HepG2 (cell line): ENCODE measurements around the gene SCAF11. TPM values are rescaled to one million over a fixed set of nuclear protein-coding genes. Genes with fewer than 3 reads are reported as not detected.
A peak's percentile ranks its signal among the peaks of the same experiment; 100 is the strongest.

Experiments
- BORCS8-MEF2B ChIP-seq: sonication (generic); formaldehyde crosslinking; IDR thresholded peaks from 2 replicates; pipeline ENCODE4 v1.8.0; 2022; ENCODE audit warnings: mild to moderate bottlenecking, missing genetic modification reagents
- CCAR2 ChIP-seq: fragments of 200-400 bp; formaldehyde crosslinking; optimal IDR thresholded peaks from 2 replicates; pipeline ENCODE3; 2018; ENCODE audit warnings: low read depth, mild to moderate bottlenecking, low read length, moderate library complexity
- CHCHD3 ChIP-seq: sonication (generic); formaldehyde crosslinking; IDR thresholded peaks from 2 replicates; pipeline ENCODE4 v1.8.0; 2022; ENCODE audit warnings: mild to moderate bottlenecking, missing genetic modification reagents, moderate library complexity
- CREBL2 ChIP-seq: sonication (generic); formaldehyde crosslinking; IDR thresholded peaks from 2 replicates; pipeline ENCODE4 v1.8.1; 2023; ENCODE audit warnings: missing genetic modification reagents, mild to moderate bottlenecking, borderline replicate concordance
- DBP ChIP-seq: sonication (generic); formaldehyde crosslinking; IDR thresholded peaks from 2 replicates; pipeline ENCODE4 v1.4.0; 2020; ENCODE audit warnings: missing genetic modification reagents; ENCODE audit errors: not compliant biosample characterization
- FOXC1 ChIP-seq: sonication (generic); formaldehyde crosslinking; IDR thresholded peaks from 2 replicates; pipeline ENCODE4 v1.8.0; 2022; ENCODE audit warnings: mild to moderate bottlenecking, missing genetic modification reagents, borderline replicate concordance
- HBP1 ChIP-seq: IDR thresholded peaks from 2 replicates; pipeline ENCODE4 v1.6.1; 2016; ENCODE audit warnings: low read depth, control low read depth
- HMG20A ChIP-seq: IDR thresholded peaks from 2 replicates; pipeline ENCODE4 v1.6.1; 2016; ENCODE audit warnings: borderline replicate concordance
- IKZF4 ChIP-seq: sonication (generic); formaldehyde crosslinking; IDR thresholded peaks from 2 replicates; pipeline ENCODE4 v1.5.1; 2020; ENCODE audit warnings: borderline replicate concordance, mild to moderate bottlenecking, low read depth, missing genetic modification reagents; ENCODE audit errors: not compliant biosample characterization
- MAF1 ChIP-seq: sonication (generic); formaldehyde crosslinking; IDR thresholded peaks from 2 replicates; pipeline ENCODE4 v1.5.0; 2020; ENCODE audit warnings: missing genetic modification reagents, borderline replicate concordance
- MAX ChIP-seq: IDR thresholded peaks from 2 replicates; pipeline ENCODE4 v1.6.1; 2012; ENCODE audit warnings: inconsistent platforms
- MBD4 ChIP-seq: IDR thresholded peaks from 2 replicates; pipeline ENCODE4 v1.6.1; 2012; ENCODE audit warnings: low read length, inconsistent platforms, borderline replicate concordance
- RBM39 ChIP-seq: fragments of 200-400 bp; formaldehyde crosslinking; IDR thresholded peaks from one replicate; pipeline ENCODE4 v1.6.1; 2018; ENCODE audit warnings: antibody characterized with exemption, mild to moderate bottlenecking, low read depth, low read length; ENCODE audit not compliant: poor library complexity, severe bottlenecking
- SALL2 ChIP-seq: sonication (generic); formaldehyde crosslinking; IDR thresholded peaks from 2 replicates; pipeline ENCODE4 v1.8.1; 2023; ENCODE audit warnings: mild to moderate bottlenecking, missing genetic modification reagents, inconsistent platforms
- SMARCC2 ChIP-seq: fragments of 450-650 bp; IDR thresholded peaks from 2 replicates; pipeline ENCODE4 v1.6.1; 2017; ENCODE audit warnings: antibody characterized with exemption, mild to moderate bottlenecking
- TAF1 ChIP-seq: sonication (generic); formaldehyde crosslinking; IDR thresholded peaks from 2 replicates; pipeline ENCODE4 v1.4.0; 2020; ENCODE audit warnings: missing genetic modification reagents
- ZFP36L1 ChIP-seq: sonication (generic); formaldehyde crosslinking; IDR thresholded peaks from 2 replicates; pipeline ENCODE4 v1.8.0; 2022; ENCODE audit warnings: mild to moderate bottlenecking, missing genetic modification reagents, moderate library complexity
- ZMAT5 ChIP-seq: sonication (generic); formaldehyde crosslinking; IDR thresholded peaks from 2 replicates; pipeline ENCODE4 v1.5.0; 2020; ENCODE audit warnings: mild to moderate bottlenecking, low read depth, missing genetic modification reagents, borderline replicate concordance
- ZNF276 ChIP-seq: sonication (generic); formaldehyde crosslinking; IDR thresholded peaks from 2 replicates; pipeline ENCODE4 v1.4.0; 2020; ENCODE audit warnings: mild to moderate bottlenecking, low read depth, missing genetic modification reagents
- ZSCAN30 ChIP-seq: sonication (generic); formaldehyde crosslinking; IDR thresholded peaks from 2 replicates; pipeline ENCODE4 v1.5.0; 2020; ENCODE audit warnings: mild to moderate bottlenecking, missing genetic modification reagents
- polyA plus RNA-seq, 8 experiments: library from polyadenylated mRNA; depleted of rRNA in 3 of 8; stranded (reverse) in 7 of 8; unstranded in 1 of 8; fragments of >200 nt; fragmentation: Illumina TruSeq in 4 of 8; extraction: Trizol in 4 of 8; gene quantifications; 2 replicates each; pipeline versions ENCODE4 v1.2.1 to v1.2.3, GENCODE V29; 2011 to 2016; ENCODE audit warnings: low read depth in 4 of 8, missing spikeins in 1 of 8, mixed read lengths in 1 of 8; ENCODE audit not compliant: insufficient read depth in 1 of 8
- total RNA-seq, 5 experiments: library from RNA; depleted of rRNA; stranded (reverse); fragments of >200 nt; fragmentation: Illumina TruSeq; extraction: Trizol; gene quantifications; 2 replicates each; pipeline ENCODE4 v1.2.3, GENCODE V29; 2016; ENCODE audit warnings: low read depth in 1 of 5

SCAF11 gene
- total and polyA plus RNA-seq, 2 of the 13 experiments (the other 11 are each of a cell fraction or from before 2014, with no cell fraction given), result 26.9 to 38.3 TPM

GRCh38 chr12:45989721-45990467 is 480 bp downstream of the SCAF11 start (continued):
- TF ChIP-seq ZSCAN30 (no peak), ZNF276 (0 out of 2 replicates have a peak, but pooled peaks have one; percentile 50), ZFP36L1 (CRISPR knock-in tag) (0 out of 2 replicates have a peak, but pooled peaks have one; percentile 24), IKZF4 (CRISPR knock-in tag) (no peak), HBP1 (CRISPR knock-in tag) (peak; percentile 45; the same call in 1 of the 2 replicates), TAF1 (CRISPR knock-in tag) (peak; percentile 19; the same call in 1 of the 2 replicates), CHCHD3 (CRISPR knock-in tag) (no peak), CREBL2 (CRISPR knock-in tag) (peak; percentile 54; the same call in 1 of the 2 replicates), CCAR2 (no peak), MAX (peak; percentile 69), RBM39 (no peak), HMG20A (CRISPR knock-in tag) (no peak), MAF1 (0 out of 2 replicates have a peak, but pooled peaks have one; percentile 11), SMARCC2 (no peak), MBD4 (no peak), SALL2 (CRISPR knock-in tag) (no peak; the same call in 1 of the 2 replicates), BORCS8-MEF2B (peak; percentile 34), FOXC1 (CRISPR knock-in tag) (no peak), DBP (CRISPR knock-in tag) (peak; percentile 66), ZMAT5 (CRISPR knock-in tag) (0 out of 2 replicates have a peak, but pooled peaks have one; percentile 57)
